Fibroblast of the conjunctiva (primary cell): ENCODE data around the gene PIK3CD.

Source experiments
- DNase-seq: peaks from one replicate; pipeline ENCODE4 v3.0.0-alpha.2; 2010; ENCODE audit warnings: low read depth

PIK3CD gene

DNA sequence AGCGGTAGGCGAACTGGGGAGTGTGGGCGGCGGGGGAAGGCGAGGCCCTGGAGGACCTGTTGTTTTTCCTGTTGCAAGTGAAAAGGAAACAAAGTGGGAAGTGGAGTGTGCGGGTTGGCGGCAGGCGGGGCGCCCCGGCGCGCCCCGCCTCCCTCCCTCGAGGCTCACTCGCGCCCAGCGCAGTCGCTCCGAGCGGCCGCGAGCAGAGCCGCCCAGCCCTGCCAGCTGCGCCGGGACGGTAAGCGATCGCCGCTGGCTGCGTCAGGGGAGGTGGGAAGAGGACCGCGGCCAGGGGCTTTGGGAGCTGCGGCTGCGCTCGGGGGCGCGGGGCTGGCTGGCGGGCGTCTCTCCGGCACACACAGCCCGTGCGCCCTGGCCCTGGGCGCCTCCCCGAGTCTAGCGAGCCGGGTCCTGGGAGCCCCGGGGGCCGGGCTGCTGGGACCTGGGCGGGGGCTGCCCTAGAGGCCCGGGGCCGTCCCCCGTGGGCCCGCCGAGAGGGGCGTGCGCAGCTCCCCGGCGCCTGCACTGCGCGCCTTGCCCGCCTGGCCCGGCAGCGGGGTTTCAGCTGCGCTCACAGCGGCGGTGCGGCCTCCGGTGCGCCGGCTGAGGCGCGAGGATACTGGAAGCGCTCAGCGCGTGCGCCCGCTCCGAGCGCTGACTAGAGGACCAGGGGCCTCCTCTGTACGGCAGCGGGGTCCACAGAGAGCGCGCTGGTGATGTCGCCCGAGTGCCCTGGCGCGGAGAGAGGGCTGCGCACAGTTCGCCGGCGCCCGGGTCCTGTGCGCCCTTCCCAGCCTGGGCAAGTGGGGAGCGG, at the start of gene PIK3CD:
PIK3CD (plus strand) TSS at position 167 of the 814 bp plus-strand sequence. CDS start 58,725 bp downstream, outside the sequence.
- no peak for DNase-seq

- DNase-seq, result no peak
Observed at GRCh38 chr1:9601942-9602793, 49.4 kb upstream of the PIK3CD start.

DNA sequence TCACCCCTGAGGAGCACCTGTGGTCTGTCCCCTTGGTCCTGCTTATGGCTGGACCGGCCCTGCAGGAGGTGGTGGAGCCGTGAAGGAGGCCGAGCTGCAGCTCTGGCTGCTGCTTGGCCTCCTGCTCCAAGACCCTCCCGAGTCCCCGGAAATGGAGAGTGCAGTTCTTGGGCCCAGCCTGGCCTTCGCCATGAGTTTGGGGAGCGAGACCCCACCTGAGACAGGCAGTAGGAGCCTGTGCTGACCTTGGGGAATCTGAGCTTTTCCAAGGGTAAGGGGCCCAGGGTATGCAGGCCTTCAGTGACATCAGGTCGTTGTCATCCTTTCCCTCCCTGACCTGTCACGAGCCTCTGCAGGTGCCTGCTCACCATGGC, 48.8 kb upstream of the PIK3CD start:
- no peak for DNase-seq

GRCh38 chr1:9603307-9603706, 48.2 kb upstream of the PIK3CD start:
- DNase-seq, result no peak

- DNase-seq, result no peak
Observed at GRCh38 chr1:9603766-9604753, 47.5 kb upstream of the PIK3CD start.

- DNase-seq, result no peak
Observed at GRCh38 chr1:9604836-9605235, 46.7 kb upstream of the PIK3CD start.

- no peak for DNase-seq
Observed at GRCh38 chr1:9605946-9606455, 45.5 kb upstream of the PIK3CD start.

DNA sequence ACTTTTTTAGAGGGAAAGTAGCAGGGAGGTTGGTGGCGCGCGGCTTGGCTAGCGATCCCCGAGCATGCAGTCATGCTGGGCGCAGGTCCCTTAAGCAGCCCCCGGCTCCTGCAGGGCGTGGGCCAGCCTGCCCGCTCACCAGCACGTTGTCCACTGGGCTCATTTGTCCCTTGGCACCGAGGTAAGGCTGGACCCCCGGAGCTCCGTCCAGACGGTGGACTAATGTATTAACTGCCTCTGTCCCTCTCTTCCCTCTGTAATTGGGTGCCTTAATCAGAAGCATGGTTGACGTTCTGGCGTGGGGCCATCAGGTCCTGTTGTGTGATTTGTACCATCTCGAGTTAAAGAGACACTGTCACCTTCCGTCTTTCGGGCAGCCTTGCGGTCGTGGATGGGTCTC, 45.1 kb upstream of the PIK3CD start:
- DNase-seq, result no peak

DNA sequence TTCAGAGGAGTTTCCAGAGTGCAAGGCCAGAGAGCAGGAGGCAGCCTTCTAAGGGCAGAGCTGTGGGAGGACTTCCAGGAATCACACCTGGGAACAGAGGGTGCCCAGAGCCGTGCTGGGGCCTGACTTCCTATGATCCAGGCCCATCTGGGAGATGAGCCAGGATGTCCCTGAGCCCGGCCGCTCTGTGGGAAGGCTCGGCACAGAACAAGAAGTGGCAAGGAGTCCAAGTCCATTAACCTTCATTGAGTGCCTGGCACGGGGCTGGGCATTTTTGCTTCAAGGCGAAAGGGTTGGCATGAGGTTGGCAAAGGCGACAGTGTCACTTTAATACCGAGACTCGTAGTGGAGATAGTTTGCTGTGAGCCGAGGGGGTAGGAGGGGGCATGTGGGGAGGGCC, 44.6 kb upstream of the PIK3CD start:
- DNase-seq, result no peak

DNA sequence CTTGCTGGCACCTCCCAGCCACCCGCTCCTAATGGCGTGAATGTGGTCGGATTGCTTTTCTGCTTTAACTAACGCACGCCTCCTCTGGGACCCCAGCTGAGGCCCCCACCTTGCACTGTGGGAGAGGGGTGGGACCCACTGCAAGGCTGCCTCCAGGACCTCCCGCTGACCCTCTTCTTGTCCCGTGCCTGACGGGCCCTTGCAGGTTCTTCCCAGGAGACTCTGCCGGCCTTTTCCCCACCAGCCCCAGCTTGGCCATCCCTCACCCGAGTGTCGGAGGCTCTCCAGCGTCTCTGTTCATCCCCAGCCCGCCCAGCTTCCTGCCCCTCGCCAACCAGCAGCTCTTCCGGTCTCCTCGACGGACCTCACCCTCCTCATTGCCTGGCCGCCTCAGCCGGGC, 44.2 kb upstream of the PIK3CD start:
- DNase-seq, result no peak

GRCh38 chr1:9609998-9610397, 41.5 kb upstream of the PIK3CD start:
- DNase-seq, result no peak

DNA sequence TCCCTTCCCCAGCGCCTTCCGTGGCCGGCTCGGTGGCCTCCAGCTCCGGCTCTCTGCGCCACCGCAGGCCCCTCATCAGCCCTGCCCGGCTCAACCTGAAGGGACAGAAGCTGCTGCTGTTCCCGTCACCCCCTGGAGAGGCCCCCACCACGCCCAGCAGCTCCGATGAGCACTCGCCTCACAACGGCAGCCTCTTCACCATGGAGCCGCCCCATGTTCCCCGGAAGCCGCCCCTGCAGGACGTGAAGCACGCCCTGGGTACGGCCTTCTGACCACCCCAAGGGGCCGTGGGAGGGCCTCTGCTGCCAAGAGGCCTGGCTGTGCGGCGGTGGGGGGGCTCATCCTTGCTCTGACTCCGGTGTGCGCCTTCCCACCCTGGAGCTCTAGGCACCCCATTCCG, 41.0 kb upstream of the PIK3CD start:
- DNase-seq, result no peak

DNA sequence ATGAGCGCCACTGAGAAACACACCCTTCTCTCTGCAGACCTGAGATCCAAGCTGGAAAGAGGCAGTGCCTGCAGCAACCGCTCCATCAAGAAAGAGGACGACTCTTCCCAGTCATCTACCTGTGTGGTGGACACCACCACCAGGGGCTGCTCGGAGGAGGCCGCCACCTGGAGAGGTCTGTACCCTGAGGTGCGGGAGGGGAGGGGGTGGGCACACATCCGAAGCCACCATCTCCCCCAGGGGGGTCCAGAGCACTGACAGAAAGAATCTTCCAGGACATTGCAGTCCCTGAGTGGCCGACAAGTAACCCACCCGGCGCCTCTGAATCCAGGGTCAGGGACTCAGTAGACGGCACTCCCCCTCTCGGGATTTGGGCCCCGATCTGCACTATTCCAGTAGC, 39.8 kb upstream of the PIK3CD start:
- no peak for DNase-seq

DNA sequence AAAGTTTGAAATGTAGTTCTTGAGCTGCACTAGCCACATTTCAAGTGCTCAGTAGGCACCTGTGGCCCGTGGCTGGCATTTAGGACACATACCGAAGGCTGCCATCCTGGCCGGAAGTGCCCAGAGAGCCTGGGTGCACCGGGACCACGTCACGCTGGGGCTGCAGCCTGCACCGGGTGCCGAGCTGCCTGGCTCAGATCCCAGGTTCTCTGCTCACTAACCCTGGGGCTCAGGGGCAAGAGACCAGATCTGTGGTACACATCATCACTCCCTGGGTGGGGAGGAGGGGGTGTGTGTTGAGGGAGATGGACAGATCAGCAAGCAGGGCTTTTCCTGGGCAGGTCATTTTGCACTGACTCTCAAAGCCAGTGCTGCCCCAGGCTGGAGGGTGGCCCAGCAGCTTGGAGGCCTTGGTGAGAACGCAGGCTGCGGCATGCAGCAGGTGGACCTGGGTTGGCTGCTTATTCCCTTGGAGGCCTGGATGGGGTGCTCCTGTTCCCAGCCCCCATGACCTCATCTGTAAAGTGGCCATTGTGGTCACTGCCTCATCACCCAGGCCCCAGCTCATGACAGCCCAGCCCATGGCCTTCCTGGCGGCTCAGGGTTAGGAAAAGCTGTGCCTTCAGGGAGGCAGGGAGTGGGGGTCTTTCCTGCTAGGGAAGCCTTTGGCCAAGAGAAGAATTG, 39.2 kb upstream of the PIK3CD start:
- DNase-seq, result no peak

GRCh38 chr1:9612871-9613624, 38.5 kb upstream of the PIK3CD start:
- DNase-seq, result no peak

GRCh38 chr1:9613625-9614299, 37.8 kb upstream of the PIK3CD start:
- DNase-seq, result no peak

GRCh38 chr1:9615316-9616063, 36.0 kb upstream of the PIK3CD start:
- no peak for DNase-seq

DNA sequence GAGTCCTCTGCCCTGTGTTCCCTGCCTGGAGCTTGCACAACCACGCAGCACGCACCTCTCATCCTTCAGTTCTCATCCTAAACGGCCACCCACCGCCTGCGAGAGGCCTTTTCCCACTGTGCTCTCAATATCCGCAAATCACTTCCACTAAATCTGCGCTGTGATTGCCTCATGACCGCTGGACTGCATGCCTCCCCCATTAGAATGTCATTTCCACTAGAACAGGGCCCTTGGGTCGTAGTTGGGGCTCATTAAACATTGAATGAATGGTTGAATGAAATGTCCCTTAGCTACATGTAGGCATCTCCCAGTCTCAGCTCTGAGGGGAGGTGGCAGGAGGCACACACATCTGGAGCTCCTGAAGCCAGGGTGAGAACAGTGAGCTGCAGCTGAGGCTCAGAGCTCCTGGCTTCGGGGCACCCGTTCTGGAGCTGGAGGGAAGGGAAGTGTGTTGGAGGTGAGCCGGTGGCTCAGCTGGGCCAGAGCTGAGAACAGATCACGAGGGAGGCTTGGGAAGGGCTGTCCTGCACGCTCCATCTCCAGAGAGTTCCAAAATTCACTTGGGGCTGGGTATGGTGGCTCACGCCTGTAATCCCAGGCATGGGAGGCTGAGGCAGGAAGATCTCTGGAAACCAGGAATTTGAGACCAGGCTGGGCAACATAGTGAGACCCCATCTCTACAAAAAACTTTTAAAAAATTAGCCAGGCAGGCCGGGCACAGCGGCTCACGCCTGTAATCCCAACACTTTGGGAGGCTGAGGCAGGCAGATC, 32.4 kb upstream of the PIK3CD start:
- no peak for DNase-seq
